OCI-LY7 (cell line): ENCODE measurements around the gene SH3RF3. TPM values are rescaled to one million over a fixed set of nuclear protein-coding genes. Genes with fewer than 3 reads are reported as not detected.

Experiments
- BruUV-seq: library from RNA; stranded (reverse); fragments of 400-500 nt; replicated peaks from 2 replicates; lab custom pipeline; 2021; lab: Mats Ljungman, UMichigan
- CTCF ChIA-PET: fragments of 300-600 bp; sonication (Branson Sonifier 250); formaldehyde crosslinking; loops from one replicate; lab custom pipeline; 2022; ENCODE audit warnings: antibody characterized with exemption; ENCODE audit not compliant: unreplicated experiment; lab: Charles Lee
- POLR2A ChIA-PET: fragments of 300-600 bp; sonication (Branson Sonifier 250); formaldehyde crosslinking; loops from one replicate; lab custom pipeline; 2022; ENCODE audit warnings: antibody characterized with exemption; lab: Charles Lee
- DNase-seq: peaks from one replicate; pipeline ENCODE4 v3.0.0-alpha.2; 2015; ENCODE audit warnings: low spot score
- H2AFZ ChIP-seq: fragments of 200-600 bp; sonication (generic), shearing (Covaris generic); 2 replicates; pipeline ENCODE4 v1.6.1; 2014; ENCODE audit warnings: mild to moderate bottlenecking, antibody characterized with exemption, low read length, moderate library complexity
- H3K27ac ChIP-seq: fragments of 200-600 bp; sonication (generic); 2 replicates; pipeline ENCODE4 v1.5.1; 2014; ENCODE audit warnings: mixed run types, low read depth, mild to moderate bottlenecking, moderate library complexity, low read length, inconsistent platforms; ENCODE audit not compliant: poor library complexity, severe bottlenecking
- H3K36me3 ChIP-seq: fragments of 200-600 bp; sonication (generic); 2 replicates; pipeline ENCODE4 v1.6.1; 2014; ENCODE audit warnings: mild to moderate bottlenecking, antibody characterized with exemption, low read length, moderate library complexity, mixed read lengths; ENCODE audit not compliant: insufficient read depth
- H3K4me1 ChIP-seq: fragments of 200-600 bp; sonication (generic); 2 replicates; pipeline ENCODE4 v1.5.1; 2014; ENCODE audit warnings: mild to moderate bottlenecking, low read length; ENCODE audit not compliant: insufficient read depth, poor library complexity, severe bottlenecking
- H3K4me2 ChIP-seq: fragments of 200-600 bp; sonication (generic); 2 replicates; pipeline ENCODE4 v1.6.1; 2014; ENCODE audit warnings: mild to moderate bottlenecking, low read length
- H3K4me3 ChIP-seq: fragments of 200-600 bp; sonication (generic); 2 replicates; pipeline ENCODE4 v1.5.1; 2014; ENCODE audit warnings: mild to moderate bottlenecking, low read depth, low read length; ENCODE audit not compliant: poor library complexity, severe bottlenecking
- H3K79me2 ChIP-seq: fragments of 200-600 bp; sonication (generic); 2 replicates; pipeline ENCODE4 v1.6.1; 2016; ENCODE audit warnings: low read depth, mild to moderate bottlenecking, low read length, moderate library complexity, mixed read lengths; ENCODE audit not compliant: insufficient read depth
- H3K9me2 ChIP-seq: fragments of 200-600 bp; sonication (generic); 2 replicates; pipeline ENCODE4 v1.6.1; 2016; ENCODE audit warnings: mild to moderate bottlenecking, low read length, mixed read lengths; ENCODE audit not compliant: insufficient read depth
- H3K9me3 ChIP-seq: fragments of 200-600 bp; sonication (generic); 2 replicates; pipeline ENCODE4 v1.6.1; 2014; ENCODE audit warnings: mild to moderate bottlenecking, mixed run types, low read length, mixed read lengths
- H4K20me1 ChIP-seq: fragments of 200-600 bp; sonication (generic); 2 replicates; pipeline ENCODE4 v1.6.1; 2014; ENCODE audit warnings: mild to moderate bottlenecking, antibody characterized with exemption, low read length, moderate library complexity, mixed read lengths; ENCODE audit not compliant: insufficient read depth
- EZH2phosphoT487 ChIP-seq: fragments of 200-600 bp; sonication (generic); IDR thresholded peaks from 2 replicates; pipeline ENCODE4 v1.6.1; 2018; ENCODE audit warnings: low read depth, borderline replicate concordance, mild to moderate bottlenecking, mixed run types, antibody characterized with exemption, low read length, moderate library complexity, mixed read lengths
- intact Hi-C: fragments of 100-400 bp; cut with micrococcal nuclease; formaldehyde crosslinking; loops from one replicate; pipeline ENCODE4 v1.10.0; 2022; ENCODE audit not compliant: unreplicated experiment
- total RNA-seq, 2 experiments: library from RNA; depleted of rRNA in 1 of 2; stranded (reverse); fragments of >200 nt in 1 of 2; shearing (Covaris generic) in 1 of 2; gene quantifications; 2 replicates each; pipeline ENCODE4 v1.2.3, GENCODE V29; 2014 to 2022
- TF ChIP-seq, protein P1 (sequence below): fragments of 200-600 bp; sonication (generic); conservative IDR thresholded peaks from 2 replicates; pipeline ENCODE4 v1.5.1; 2014; ENCODE audit warnings: mild to moderate bottlenecking, antibody characterized with exemption, low read length, moderate library complexity, mixed read lengths

Gene SH3RF3
- total RNA-seq, 2 experiments from 2014 or later, result not detected

DNA sequence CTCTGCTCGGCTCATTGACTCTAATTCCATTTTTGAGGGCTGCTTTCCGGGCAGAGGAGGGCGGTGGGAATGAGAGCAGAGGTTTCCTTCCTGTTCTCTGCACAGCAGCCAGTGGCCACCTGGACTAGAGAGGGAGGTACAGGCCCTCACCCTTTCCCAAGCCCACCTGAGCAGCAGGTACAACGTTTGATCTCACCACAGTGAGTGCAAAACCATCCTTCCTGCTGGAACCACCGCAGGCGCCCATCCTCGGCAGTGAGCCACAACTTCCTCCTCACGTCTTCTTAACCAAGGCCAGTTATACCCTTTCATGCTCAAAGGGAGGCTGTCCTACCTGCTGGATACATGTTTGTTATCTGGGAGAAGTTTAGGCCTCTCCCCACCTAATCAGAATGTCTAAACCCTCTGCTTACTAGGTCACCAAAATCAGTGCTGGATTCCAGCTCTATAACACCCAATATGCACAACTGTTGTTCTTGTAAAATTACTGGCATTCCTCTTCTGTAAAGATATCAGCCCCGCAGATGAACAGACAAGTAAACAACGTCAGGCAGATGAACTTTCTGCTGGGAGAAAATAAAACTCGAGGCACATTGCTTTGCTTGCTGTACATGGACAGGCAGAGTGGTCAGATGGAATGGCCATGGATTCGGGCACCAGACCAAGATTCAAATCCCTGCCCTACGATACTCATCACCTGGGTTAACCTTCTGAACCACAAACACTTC is 191.4 kb downstream of the SH3RF3 start:
- intact Hi-C loops, result no loop called here
- no TSS peak for BruUV-seq
- Histone ChIP-seq H3K9me2 (no peaks in the 10 kb centered on the region), H3K4me3 (no peak overlapping the region), H3K36me3 (no peaks in the 10 kb centered on the region), H4K20me1 (no peaks in the 10 kb centered on the region), H3K27ac (no peak overlapping the region), H3K9me3 (no peaks in the 10 kb centered on the region), H3K4me2 (no peak overlapping the region), H3K4me1 (no peaks in the 10 kb centered on the region), H2AFZ (no peak overlapping the region), H3K79me2 (no peaks in the 10 kb centered on the region)
- no peak for DNase-seq
- ChIA-PET POLR2A (no interaction called here), CTCF (no interaction called here)
- no peak for TF ChIP-seq EZH2phosphoT487
- TF ChIP-seq, protein P1, sequence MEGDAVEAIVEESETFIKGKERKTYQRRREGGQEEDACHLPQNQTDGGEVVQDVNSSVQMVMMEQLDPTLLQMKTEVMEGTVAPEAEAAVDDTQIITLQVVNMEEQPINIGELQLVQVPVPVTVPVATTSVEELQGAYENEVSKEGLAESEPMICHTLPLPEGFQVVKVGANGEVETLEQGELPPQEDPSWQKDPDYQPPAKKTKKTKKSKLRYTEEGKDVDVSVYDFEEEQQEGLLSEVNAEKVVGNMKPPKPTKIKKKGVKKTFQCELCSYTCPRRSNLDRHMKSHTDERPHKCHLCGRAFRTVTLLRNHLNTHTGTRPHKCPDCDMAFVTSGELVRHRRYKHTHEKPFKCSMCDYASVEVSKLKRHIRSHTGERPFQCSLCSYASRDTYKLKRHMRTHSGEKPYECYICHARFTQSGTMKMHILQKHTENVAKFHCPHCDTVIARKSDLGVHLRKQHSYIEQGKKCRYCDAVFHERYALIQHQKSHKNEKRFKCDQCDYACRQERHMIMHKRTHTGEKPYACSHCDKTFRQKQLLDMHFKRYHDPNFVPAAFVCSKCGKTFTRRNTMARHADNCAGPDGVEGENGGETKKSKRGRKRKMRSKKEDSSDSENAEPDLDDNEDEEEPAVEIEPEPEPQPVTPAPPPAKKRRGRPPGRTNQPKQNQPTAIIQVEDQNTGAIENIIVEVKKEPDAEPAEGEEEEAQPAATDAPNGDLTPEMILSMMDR, result no peak

DNA sequence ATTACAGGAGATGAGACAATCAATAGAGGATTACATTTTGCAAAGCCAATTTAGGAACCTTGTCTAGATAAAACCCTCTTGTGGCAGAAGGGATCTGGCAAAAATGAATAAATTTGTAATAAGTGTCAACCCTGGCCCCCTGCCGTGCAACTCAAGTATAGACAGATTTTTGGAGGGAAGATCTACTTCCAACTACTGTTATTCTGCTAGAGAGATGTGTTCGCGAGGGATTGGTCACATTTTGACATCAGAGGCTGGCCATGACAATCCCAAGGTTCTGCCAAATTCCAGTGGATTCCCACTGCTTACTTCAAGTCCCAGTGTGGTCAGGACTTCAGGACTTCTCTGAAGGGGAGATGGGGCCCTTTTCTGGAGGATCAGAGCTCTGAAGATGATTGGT is 192.6 kb downstream of the SH3RF3 start:
- Histone ChIP-seq H3K4me2 (no peak overlapping the region), H3K9me2 (no peaks in the 10 kb centered on the region), H2AFZ (no peak overlapping the region), H4K20me1 (no peaks in the 10 kb centered on the region), H3K9me3 (no peaks in the 10 kb centered on the region), H3K79me2 (no peaks in the 10 kb centered on the region), H3K36me3 (no peaks in the 10 kb centered on the region), H3K27ac (no peak overlapping the region), H3K4me3 (no peak overlapping the region), H3K4me1 (no peaks in the 10 kb centered on the region)
- POLR2A ChIA-PET, result no interaction called here
- no peak for DNase-seq
- BruUV-seq, result no TSS peak
- CTCF ChIA-PET, result no interaction called here
- no peak for TF ChIP-seq EZH2phosphoT487
- TF ChIP-seq, protein P1, result peak; percentile 15; the same call in 1 of the 2 replicates
- intact Hi-C loops, result no loop called here

DNA sequence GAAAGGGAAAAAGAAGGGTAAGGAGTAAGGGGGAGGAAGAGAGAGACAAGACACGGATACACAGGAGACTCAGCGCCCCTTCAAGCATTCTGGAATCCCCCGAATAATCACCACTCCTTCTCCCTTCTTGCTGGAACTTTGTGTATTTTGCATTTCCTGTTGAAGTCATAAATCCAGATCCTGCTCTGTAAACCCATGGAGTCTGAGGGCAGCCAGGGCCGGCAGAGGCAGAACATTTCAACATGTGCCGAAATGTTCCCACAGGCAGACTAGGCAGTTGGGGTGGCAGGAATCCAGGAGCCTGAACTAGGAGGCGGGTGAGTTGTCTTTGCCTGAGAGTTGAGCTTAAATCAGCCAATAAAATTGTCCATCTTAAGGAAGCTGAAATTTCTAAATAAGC is 193.1 kb downstream of the SH3RF3 start:
- Histone ChIP-seq H3K4me1 (no peaks in the 10 kb centered on the region), H3K9me2 (no peaks in the 10 kb centered on the region), H3K27ac (no peak overlapping the region), H2AFZ (no peak overlapping the region), H3K4me2 (no peak overlapping the region), H3K36me3 (no peaks in the 10 kb centered on the region), H4K20me1 (no peaks in the 10 kb centered on the region), H3K79me2 (no peaks in the 10 kb centered on the region), H3K4me3 (no peak overlapping the region), H3K9me3 (no peaks in the 10 kb centered on the region)
- CTCF ChIA-PET, result no interaction called here
- TF ChIP-seq, protein P1, result no peak
- TF ChIP-seq EZH2phosphoT487, result no peak
- no peak for DNase-seq
- no TSS peak for BruUV-seq
- intact Hi-C loops, result no loop called here
- POLR2A ChIA-PET, result no interaction called here
